Upper lobe of left lung (tissue), 4 donors: ENCODE measurements around the gene DNPEP.

Experiments
- EP300 ChIP-seq, 4 donors: sonication (generic); formaldehyde crosslinking; IDR thresholded peaks; one replicate each; pipeline ENCODE4 v1.5.1; 2017; ENCODE audit warnings: antibody characterized with exemption in 4 of 4, control low read depth in 2 of 4
- POLR2A ChIP-seq, 4 donors: fragments of 450-650 bp; IDR thresholded peaks; one replicate each; pipeline ENCODE4 v1.5.1; 2016 to 2017; ENCODE audit warnings: antibody characterized with exemption in 4 of 4, mild to moderate bottlenecking in 2 of 4

GRCh38 chr2:219409619-219410018 lies 21.9 kb upstream of the DNPEP start:
- TF ChIP-seq EP300 (IDR thresholded peaks at IDR 0.05): no peak
- no peak for TF ChIP-seq POLR2A (IDR thresholded peaks at IDR 0.05)
